HL-60 (cell line): ENCODE results near the gene GIMD1.

Source experiments
- DNase-seq, 2 experiments: peaks; one replicate each; pipeline ENCODE4 v3.0.0-alpha.2; 2010 to 2020; ENCODE audit warnings: low read depth in 1 of 2, low spot score in 1 of 2
- H3K27ac ChIP-seq: fragments of 250-450 bp; sonication (Bioruptor Pico); replicated peaks from 2 replicates; pipeline ENCODE4 v1.5.1; 2020; ENCODE audit warnings: mild to moderate bottlenecking, moderate library complexity
- H3K27me3 ChIP-seq: fragments of 250-450 bp; sonication (Bioruptor Pico); 2 replicates; pipeline ENCODE4 v1.5.1; 2021; ENCODE audit warnings: mild to moderate bottlenecking, moderate library complexity; ENCODE audit not compliant: insufficient read depth, poor library complexity, severe bottlenecking
- H3K4me3 ChIP-seq: replicated peaks from 2 replicates; pipeline ENCODE4 v1.5.1; 2011; ENCODE audit warnings: mild to moderate bottlenecking, control low read depth, low read length; ENCODE audit not compliant: insufficient read depth
- CTCF ChIP-seq: IDR thresholded peaks from one replicate; pipeline ENCODE4 v1.5.1; 2011; ENCODE audit warnings: low read length, control low read depth, inconsistent platforms; ENCODE audit not compliant: insufficient read depth
- GABPA ChIP-seq: IDR thresholded peaks from 2 replicates; pipeline ENCODE4 v1.6.1; 2012; ENCODE audit warnings: low read depth
- POLR2AphosphoS5 ChIP-seq: IDR thresholded peaks from 2 replicates; pipeline ENCODE4 v1.6.1; 2012; ENCODE audit warnings: low read depth
- REST ChIP-seq: IDR thresholded peaks from 2 replicates; pipeline ENCODE4 v1.6.1; 2012; ENCODE audit warnings: low read depth; ENCODE audit not compliant: insufficient replicate concordance
- SPI1 ChIP-seq: IDR thresholded peaks from 2 replicates; pipeline ENCODE4 v1.6.1; 2012; ENCODE audit warnings: low read depth, mild to moderate bottlenecking, borderline replicate concordance

Gene GIMD1

GRCh38 chr4:106338671-106339070, 29.9 kb downstream of the GIMD1 start:
- no peak overlapping the region for H3K27ac ChIP-seq
- no peak for TF ChIP-seq SPI1
- TF ChIP-seq CTCF: no peak
- no peak for TF ChIP-seq GABPA
- no peak for TF ChIP-seq REST
- TF ChIP-seq POLR2AphosphoS5: no peak
- H3K4me3 ChIP-seq: no peak overlapping the region
- no peak for DNase-seq
- H3K27me3 ChIP-seq: no peaks in the 10 kb centered on the region

- TF ChIP-seq REST (no peak), CTCF (no peak), POLR2AphosphoS5 (no peak), SPI1 (no peak), GABPA (no peak)
- DNase-seq: no peak
- H3K27me3 ChIP-seq: no peaks in the 10 kb centered on the region
- H3K27ac ChIP-seq: no peak overlapping the region
- no peak overlapping the region for H3K4me3 ChIP-seq
Measured at GRCh38 chr4:106337916-106338315, 30.7 kb downstream of the GIMD1 start.

GRCh38 chr4:106336618-106337017, 32.0 kb downstream of the GIMD1 start:
- Histone ChIP-seq H3K27me3 (no peaks in the 10 kb centered on the region), H3K27ac (no peak overlapping the region), H3K4me3 (no peak overlapping the region)
- TF ChIP-seq SPI1 (no peak), REST (no peak), POLR2AphosphoS5 (no peak), GABPA (no peak), CTCF (no peak)
- DNase-seq: no peak
